ENCODE measurements around the gene CHERP. TPM values are rescaled to one million over a fixed set of nuclear protein-coding genes. Genes with fewer than 3 reads are reported as not detected.

Gene CHERP
- total RNA-seq, 2 experiments from 2014 or later, result 73.5 to 75.5 TPM

Other genes starting within 250 kb of the CHERP start
- under 1 TPM; 0.46 to 0.84 TPM for gene KLF2, start 217.6 kb downstream of the CHERP start, total RNA-seq
- gene EPS15L1, start 70.5 kb downstream of the CHERP start, total RNA-seq, result 10 to 100 TPM; 28.2 to 32.4 TPM
- under 1 TPM in 1 of 2 experiments, not detected in 1; 0.21 TPM for gene CALR3, start 46.3 kb downstream of the CHERP start, total RNA-seq
- gene C19orf44, start 46.0 kb downstream of the CHERP start, total RNA-seq, result 1 to 10 TPM; 5.1 to 5.5 TPM
- 10 to 100 TPM; 54.3 to 56.1 TPM for gene SLC35E1, start 30.0 kb upstream of the CHERP start, total RNA-seq
- 10 to 100 TPM; 15.3 to 16.6 TPM for gene MED26, start 85.8 kb upstream of the CHERP start, total RNA-seq
- 10 to 100 TPM; 56.1 to 56.3 TPM for gene SMIM7, start 117.7 kb upstream of the CHERP start, total RNA-seq
- gene TMEM38A, start 118.7 kb upstream of the CHERP start, total RNA-seq, result under 1 TPM; 0.61 to 0.92 TPM
- gene NWD1, start 177.4 kb upstream of the CHERP start, total RNA-seq, result not detected

Data from activated CD8-positive, alpha-beta memory T cell treated with anti-CD3 and anti-CD28 coated beads for 36 hours (primary cell).